Endodermal cell (in vitro differentiated cells): ENCODE results near the gene PRICKLE1. TPM values are rescaled to one million over a fixed set of nuclear protein-coding genes. Genes with fewer than 3 reads are reported as not detected.
A peak's percentile ranks its signal among the peaks of the same experiment; 100 is the strongest.

Experiments used
- DNase-seq: peaks from one replicate; pipeline ENCODE4 v3.0.0-alpha.2; 2017
- H3K27ac ChIP-seq: 2 replicates; pipeline ENCODE4 v1.5.1; 2013; ENCODE audit warnings: mild to moderate bottlenecking, low read depth, low read length, moderate library complexity
- H3K27me3 ChIP-seq: 2 replicates; pipeline ENCODE4 v1.6.1; 2013; ENCODE audit warnings: mild to moderate bottlenecking, low read length, moderate library complexity; ENCODE audit not compliant: insufficient read depth, control insufficient read depth, poor library complexity, severe bottlenecking
- H3K36me3 ChIP-seq: 2 replicates; pipeline ENCODE4 v1.7.0; 2013; ENCODE audit warnings: mild to moderate bottlenecking, low read length, moderate library complexity; ENCODE audit not compliant: control insufficient read depth, insufficient read depth
- H3K4me1 ChIP-seq: one replicate; pipeline ENCODE4 v1.7.0; 2013; ENCODE audit warnings: low read length; ENCODE audit not compliant: control insufficient read depth, insufficient read depth
- H3K4me3 ChIP-seq: 2 replicates; pipeline ENCODE4 v1.5.1; 2013; ENCODE audit warnings: mild to moderate bottlenecking, low read length, moderate library complexity
- H3K9ac ChIP-seq: 2 replicates; pipeline ENCODE4 v1.6.1; 2013; ENCODE audit warnings: mild to moderate bottlenecking, low read length, moderate library complexity; ENCODE audit not compliant: poor library complexity, severe bottlenecking; ENCODE audit errors: extremely low read depth
- H3K9me3 ChIP-seq: 2 replicates; pipeline ENCODE4 v1.6.1; 2013; ENCODE audit warnings: mild to moderate bottlenecking, low read length, moderate library complexity; ENCODE audit not compliant: control insufficient read depth
- H3K27ac Mint-ChIP-seq: 2 replicates; pipeline ENCODE4 v1.8.0; 2020; ENCODE audit warnings: mixed read lengths
- H3K27me3 Mint-ChIP-seq: 2 replicates; pipeline ENCODE4 v1.8.0; 2021; ENCODE audit warnings: mild to moderate bottlenecking, mixed read lengths; ENCODE audit not compliant: insufficient read depth
- H3K36me3 Mint-ChIP-seq: 2 replicates; pipeline ENCODE4 v1.8.0; 2020; ENCODE audit warnings: low read depth, mixed read lengths
- H3K4me1 Mint-ChIP-seq: 2 replicates; pipeline ENCODE4 v1.8.0; 2020; ENCODE audit warnings: mixed read lengths
- H3K4me3 Mint-ChIP-seq: 2 replicates; pipeline ENCODE4 v1.8.0; 2020; ENCODE audit warnings: mild to moderate bottlenecking, moderate library complexity, mixed read lengths
- H3K9me3 Mint-ChIP-seq: 2 replicates; pipeline ENCODE4 v1.8.0; 2020; ENCODE audit warnings: mild to moderate bottlenecking, mixed read lengths
- CTCF ChIP-seq: fragments of 200-600 bp; sonication (generic); conservative IDR thresholded peaks from 2 replicates; pipeline ENCODE4 v1.5.0; 2021; ENCODE audit warnings: antibody characterized with exemption, mild to moderate bottlenecking
- WGBS, 2 experiments: methylation state at CpG; one replicate each; pipeline versions ENCODE4 v1.1.5 to v1.1.7; 2013; ENCODE audit warnings: missing lambda C conversion rate in 2 of 2, mixed read lengths in 1 of 2; ENCODE audit not compliant: insufficient coverage in 1 of 2, insufficient read length in 1 of 2; 5-methylcytosine and 5-hydroxymethylcytosine counted together
- total RNA-seq, 2 donors: library from RNA; stranded (reverse); fragmentation: NEBNext Ultra II Directional in 1 of 2; extraction: Animal tissue kit (Norgen Biotek cat#: 25700) in 1 of 2; gene quantifications; 2 replicates in 1 of 2; 3 replicates in 1 of 2; pipeline ENCODE4 v1.2.1, GENCODE V29; 2021

Gene PRICKLE1
- total RNA-seq, 2 donors from 2014 or later: 8.3 to 20.6 TPM

DNA sequence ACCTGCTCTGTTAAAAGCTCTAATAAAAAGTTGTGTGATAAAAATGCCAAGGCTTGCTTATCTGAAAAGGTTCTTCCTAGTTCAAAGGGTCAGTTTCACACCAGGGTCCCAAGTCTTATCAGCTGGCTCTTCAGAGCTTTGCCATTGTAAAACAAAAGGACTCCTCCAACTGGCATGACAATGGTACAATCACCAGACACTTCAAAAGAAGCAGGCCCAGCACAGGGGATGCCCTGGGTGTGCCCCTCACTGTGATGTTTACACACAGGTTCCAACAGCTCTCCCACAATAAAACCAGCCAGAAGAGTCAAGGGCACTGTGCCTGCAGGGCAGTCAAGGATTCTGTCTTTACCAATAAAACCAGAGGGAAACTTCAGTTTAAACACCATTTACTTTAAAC is 78.7 kb downstream of the PRICKLE1 start:
- Mint-ChIP-seq H3K36me3 (peaks cover 3% of the 10 kb centered on the region), H3K9me3 (peaks cover 3% of the 10 kb centered on the region), H3K27me3 (peaks cover 2% of the 10 kb centered on the region), H3K4me1 (peaks cover 7% of the 10 kb centered on the region), H3K4me3 (no peak overlapping the region), H3K27ac (no peak overlapping the region)
- no peak overlapping the region for H3K9ac ChIP-seq
- TF ChIP-seq CTCF: no peak
- H3K4me1 ChIP-seq: no peaks in the 10 kb centered on the region
- DNase-seq: peak; percentile 75
- H3K4me3 ChIP-seq: no peak overlapping the region
- H3K9me3 ChIP-seq: no peaks in the 10 kb centered on the region
- H3K27ac ChIP-seq: no peak overlapping the region
- no peaks in the 10 kb centered on the region for H3K27me3 ChIP-seq
- no peaks in the 10 kb centered on the region for H3K36me3 ChIP-seq

- H3K9ac ChIP-seq: no peak overlapping the region
- no peaks in the 10 kb centered on the region for H3K36me3 ChIP-seq
- DNase-seq: no peak
- H3K9me3 Mint-ChIP-seq: peaks cover 2% of the 10 kb centered on the region
- no peaks in the 10 kb centered on the region for H3K9me3 ChIP-seq
- no peak overlapping the region for H3K4me3 ChIP-seq
- H3K4me1 Mint-ChIP-seq: peaks cover 7% of the 10 kb centered on the region
- 83 to 88% methylated on average over 5 of the region's 5 CpGs for WGBS, 2 experiments
- no peak for TF ChIP-seq CTCF
- H3K27ac Mint-ChIP-seq: no peak overlapping the region
- H3K36me3 Mint-ChIP-seq: peaks cover 3% of the 10 kb centered on the region
- H3K27me3 Mint-ChIP-seq: peaks cover 2% of the 10 kb centered on the region
- no peak overlapping the region for H3K27ac ChIP-seq
- H3K27me3 ChIP-seq: no peaks in the 10 kb centered on the region
- H3K4me1 ChIP-seq: no peaks in the 10 kb centered on the region
- H3K4me3 Mint-ChIP-seq: no peak overlapping the region
These were observed 80.6 kb downstream of the PRICKLE1 start for GRCh38 chr12:42508913-42509460.

DNA sequence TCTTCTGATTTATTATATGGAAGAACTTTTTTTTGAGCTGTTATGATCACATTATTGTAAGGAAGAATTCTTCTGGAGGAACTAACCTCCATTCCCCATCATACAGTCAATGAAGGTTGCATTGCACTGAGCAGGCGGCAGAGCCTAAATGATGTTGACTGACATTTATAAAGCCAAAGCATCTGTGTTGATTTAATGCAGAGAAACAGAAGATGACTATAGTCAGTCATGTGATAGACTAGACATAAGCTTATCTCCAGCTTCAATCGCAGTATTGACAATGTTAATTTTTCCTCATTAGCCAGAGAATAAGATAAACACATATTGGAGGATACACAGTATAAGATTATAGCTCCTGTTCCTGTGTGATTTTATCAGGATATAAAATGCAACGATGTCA is 82.0 kb downstream of the PRICKLE1 start:
- DNase-seq: no peak
- 46 to 92% methylated on average over 2 of the region's 3 CpGs for WGBS, 2 experiments
- Histone ChIP-seq H3K4me3 (no peak overlapping the region), H3K27ac (no peak overlapping the region), H3K9me3 (no peaks in the 10 kb centered on the region), H3K27me3 (no peaks in the 10 kb centered on the region), H3K36me3 (no peaks in the 10 kb centered on the region), H3K9ac (no peak overlapping the region), H3K4me1 (no peaks in the 10 kb centered on the region)
- Mint-ChIP-seq H3K27me3 (peaks cover 2% of the 10 kb centered on the region), H3K9me3 (peaks cover 2% of the 10 kb centered on the region), H3K36me3 (peaks cover 3% of the 10 kb centered on the region), H3K4me1 (peaks cover 8% of the 10 kb centered on the region), H3K27ac (no peak overlapping the region), H3K4me3 (no peak overlapping the region)
- no peak for TF ChIP-seq CTCF
